NCI-H1436 treated with DMSO at 0.1 percent for 48 hours (cell line): ENCODE data around the gene HABP2.

Experiments used
- DNase-seq: peaks from one replicate; lab custom pipeline; 2025; lab: John Stamatoyannopoulos, UW

The HABP2 gene

GRCh38 chr10:113557903-113558321, 5.1 kb downstream of the HABP2 start:
- no peak for DNase-seq

GRCh38 chr10:113560071-113560470, 7.2 kb downstream of the HABP2 start:
- no peak for DNase-seq

GRCh38 chr10:113561214-113561613, 8.4 kb downstream of the HABP2 start:
- no peak for DNase-seq

GRCh38 chr10:113562069-113562468, 9.2 kb downstream of the HABP2 start:
- no peak for DNase-seq

- no peak for DNase-seq
Measured at GRCh38 chr10:113562704-113563103, 9.9 kb downstream of the HABP2 start.

GRCh38 chr10:113563306-113564088, 10.6 kb downstream of the HABP2 start:
- no peak for DNase-seq

- DNase-seq = no peak
Measured at GRCh38 chr10:113565364-113565763, 12.5 kb downstream of the HABP2 start.

- DNase-seq = no peak
Measured at GRCh38 chr10:113566888-113567287, 14.0 kb downstream of the HABP2 start.

- DNase-seq = no peak
Measured at GRCh38 chr10:113569576-113569975, 16.7 kb downstream of the HABP2 start.

GRCh38 chr10:113572520-113573290, 19.9 kb downstream of the HABP2 start:
- DNase-seq = no peak

GRCh38 chr10:113573368-113573767, 20.5 kb downstream of the HABP2 start:
- no peak for DNase-seq

- no peak for DNase-seq
Measured at GRCh38 chr10:113576852-113577251, 24.0 kb downstream of the HABP2 start.

- no peak for DNase-seq
Measured at GRCh38 chr10:113578773-113579172, 25.9 kb downstream of the HABP2 start.

- no peak for DNase-seq
Measured at GRCh38 chr10:113581092-113581491, 28.2 kb downstream of the HABP2 start.

GRCh38 chr10:113583571-113583970, 30.7 kb downstream of the HABP2 start:
- no peak for DNase-seq

- no peak for DNase-seq
Measured at GRCh38 chr10:113585949-113586348, 33.1 kb downstream of the HABP2 start.

- DNase-seq = no peak
Measured at GRCh38 chr10:113589201-113589770, 36.4 kb downstream of the HABP2 start.

GRCh38 chr10:113590581-113590980, 37.7 kb downstream of the HABP2 start:
- DNase-seq = no peak

GRCh38 chr10:113592380-113592779, 39.5 kb downstream of the HABP2 start:
- DNase-seq = no peak

- DNase-seq = no peak
Measured at GRCh38 chr10:113594652-113595051, 41.8 kb downstream of the HABP2 start.

GRCh38 chr10:113600569-113600968, 47.7 kb downstream of the HABP2 start:
- no peak for DNase-seq

- DNase-seq = no peak
Measured at GRCh38 chr10:113603057-113603777, 50.4 kb downstream of the HABP2 start.
